Stimulated activated naive CD8-positive, alpha-beta T cell treated with anti-CD3 and anti-CD28 coated beads, Interleukin-15, amount 100 ng/mL, for 72 hours (primary cell): ENCODE data around the gene UBTF.
A peak's percentile ranks its signal among the peaks of the same experiment; 100 is the strongest.

Experiments
- ATAC-seq: fragments of 150-1000 bp; cut with Tn5 transposase; 2 replicates; pipeline ENCODE4 v1.10.0; 2021; ENCODE audit warnings: mild to moderate bottlenecking, moderate library complexity
- DNase-seq, 2 donors: peaks; one replicate each; pipeline ENCODE4 v3.0.0; 2021 to 2022
- H3K27ac Mint-ChIP-seq, 2 donors: one replicate each; pipeline ENCODE4 v1.8.0; 2022; ENCODE audit warnings: mild to moderate bottlenecking in 2 of 2, mixed read lengths in 2 of 2, moderate library complexity in 2 of 2
- H3K27me3 Mint-ChIP-seq: one replicate; pipeline ENCODE4 v1.8.0; 2022; ENCODE audit warnings: mixed read lengths
- H3K4me1 Mint-ChIP-seq: one replicate; pipeline ENCODE4 v1.8.0; 2022; ENCODE audit warnings: mild to moderate bottlenecking, mixed read lengths
- H3K4me3 Mint-ChIP-seq, 2 donors: one replicate each; pipeline ENCODE4 v1.8.0; 2022; ENCODE audit warnings: mild to moderate bottlenecking in 2 of 2, mixed read lengths in 2 of 2, moderate library complexity in 1 of 2
- H3K9me3 Mint-ChIP-seq, 2 donors: one replicate each; pipeline ENCODE4 v1.8.0; 2022; ENCODE audit warnings: mixed read lengths in 2 of 2

Gene UBTF

GRCh38 chr17:44198721-44199552, 20.5 kb downstream of the UBTF start:
- peak; percentile 17 for ATAC-seq
- Mint-ChIP-seq H3K9me3 (no peaks in the 10 kb centered on the region), H3K27ac (peak overlapping the region; percentile 91), H3K4me1 (peaks cover 46% of the 10 kb centered on the region), H3K4me3 (peak overlapping the region; percentile 83 to 87), H3K27me3 (no peaks in the 10 kb centered on the region)
- DNase-seq: peak; percentile 54 to 63

GRCh38 chr17:44197980-44198720, 21.3 kb downstream of the UBTF start:
- peak; percentile 38 to 56 for DNase-seq
- Mint-ChIP-seq H3K27me3 (no peaks in the 10 kb centered on the region), H3K4me3 (peak overlapping the region; percentile 83 to 87), H3K4me1 (peaks cover 38% of the 10 kb centered on the region), H3K9me3 (no peaks in the 10 kb centered on the region), H3K27ac (peak overlapping the region; percentile 91)
- peak; percentile 32 for ATAC-seq

DNA sequence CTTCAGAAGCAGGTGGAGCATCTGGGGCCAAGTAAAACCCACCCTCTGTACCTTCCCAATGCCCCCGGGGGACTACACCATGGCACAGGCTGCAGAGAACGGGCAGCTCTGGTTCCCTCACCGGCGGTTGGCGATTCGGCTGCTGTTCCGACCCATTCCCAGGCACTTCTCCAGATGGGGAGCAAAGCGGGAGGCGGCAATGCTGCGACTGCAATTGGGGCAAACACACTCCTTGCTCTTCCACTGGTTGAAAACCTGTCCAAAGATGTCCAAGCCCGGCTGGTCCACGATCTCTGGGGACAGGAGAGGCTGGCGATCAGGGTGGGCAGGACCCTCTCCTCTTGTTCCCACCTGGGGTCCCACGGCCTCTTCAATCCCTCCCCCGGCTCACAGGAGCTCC, 22.4 kb downstream of the UBTF start:
- Mint-ChIP-seq H3K27ac (peak overlapping the region in 1 of 2 donors; percentile 39), H3K27me3 (no peaks in the 10 kb centered on the region), H3K4me3 (peak overlapping the region in 1 of 2 donors; percentile 83), H3K9me3 (no peaks in the 10 kb centered on the region), H3K4me1 (peaks cover 31% of the 10 kb centered on the region)
- no peak for DNase-seq
- ATAC-seq: no peak

GRCh38 chr17:44193326-44194084, 26.0 kb downstream of the UBTF start:
- Mint-ChIP-seq H3K27ac (peak overlapping the region; percentile 94 to 96), H3K4me3 (no peak overlapping the region), H3K27me3 (no peaks in the 10 kb centered on the region), H3K4me1 (peaks cover 32% of the 10 kb centered on the region), H3K9me3 (no peaks in the 10 kb centered on the region)
- ATAC-seq (no peak), DNase-seq (no peak)

- no peaks in the 10 kb centered on the region for H3K27me3 Mint-ChIP-seq
- H3K27ac Mint-ChIP-seq: peak overlapping the region; percentile 94 to 96
- peaks cover 32% of the 10 kb centered on the region for H3K4me1 Mint-ChIP-seq
- no peaks in the 10 kb centered on the region for H3K9me3 Mint-ChIP-seq
- no peak for ATAC-seq
- H3K4me3 Mint-ChIP-seq: no peak overlapping the region
- DNase-seq: no peak
These were observed 26.7 kb downstream of the UBTF start for GRCh38 chr17:44192750-44193149.

DNA sequence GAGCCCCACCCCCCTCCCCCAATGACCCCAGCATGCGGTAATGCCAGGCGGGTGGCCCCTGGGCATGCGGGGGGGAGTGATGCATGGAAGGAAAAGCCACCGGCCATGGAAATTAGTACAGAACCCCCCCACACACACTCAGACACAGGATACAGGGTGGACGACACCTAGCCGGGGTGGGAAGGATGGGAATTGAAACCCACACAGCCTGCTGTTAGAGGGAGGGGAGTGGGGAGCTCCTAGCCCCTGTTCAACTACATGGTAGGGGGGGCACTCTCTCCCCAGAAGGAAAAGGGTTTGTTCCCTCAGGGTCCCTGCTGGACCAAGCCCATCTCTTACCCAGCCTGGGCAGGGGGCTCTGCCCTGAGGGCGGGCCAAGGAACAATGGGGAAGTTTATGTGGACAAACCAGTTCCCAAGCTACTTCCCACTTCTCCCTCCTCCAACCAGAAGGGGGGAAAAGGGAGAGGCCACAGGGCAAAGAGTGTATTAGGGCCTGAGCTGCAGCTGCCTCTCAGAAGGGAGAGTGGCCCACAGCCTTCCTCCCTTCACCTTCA, 27.5 kb downstream of the UBTF start:
- no peak for ATAC-seq
- Mint-ChIP-seq H3K4me3 (no peak overlapping the region), H3K27me3 (no peaks in the 10 kb centered on the region), H3K27ac (peak overlapping the region in 1 of 2 donors; percentile 34), H3K9me3 (no peaks in the 10 kb centered on the region), H3K4me1 (peaks cover 26% of the 10 kb centered on the region)
- no peak for DNase-seq

- no peak for DNase-seq
- ATAC-seq: no peak
- Mint-ChIP-seq H3K9me3 (no peaks in the 10 kb centered on the region), H3K4me3 (no peak overlapping the region), H3K27ac (peak overlapping the region in 1 of 2 donors; percentile 72), H3K27me3 (no peaks in the 10 kb centered on the region), H3K4me1 (peaks cover 21% of the 10 kb centered on the region)
These were observed 28.1 kb downstream of the UBTF start for GRCh38 chr17:44191369-44191768.

GRCh38 chr17:44190481-44190880, 29.0 kb downstream of the UBTF start:
- no peaks in the 10 kb centered on the region for H3K9me3 Mint-ChIP-seq
- no peak overlapping the region for H3K4me3 Mint-ChIP-seq
- no peak for DNase-seq
- H3K27me3 Mint-ChIP-seq: no peaks in the 10 kb centered on the region
- H3K4me1 Mint-ChIP-seq: peaks cover 24% of the 10 kb centered on the region
- H3K27ac Mint-ChIP-seq: peak overlapping the region in 1 of 2 donors; percentile 38
- ATAC-seq: no peak

- no peak for DNase-seq
- Mint-ChIP-seq H3K27ac (no peak overlapping the region), H3K4me1 (peaks cover 41% of the 10 kb centered on the region), H3K9me3 (no peaks in the 10 kb centered on the region), H3K4me3 (peak overlapping the region; percentile 98 to 99), H3K27me3 (no peaks in the 10 kb centered on the region)
- no peak for ATAC-seq
These were observed 30.7 kb downstream of the UBTF start for GRCh38 chr17:44188576-44189403.

DNA sequence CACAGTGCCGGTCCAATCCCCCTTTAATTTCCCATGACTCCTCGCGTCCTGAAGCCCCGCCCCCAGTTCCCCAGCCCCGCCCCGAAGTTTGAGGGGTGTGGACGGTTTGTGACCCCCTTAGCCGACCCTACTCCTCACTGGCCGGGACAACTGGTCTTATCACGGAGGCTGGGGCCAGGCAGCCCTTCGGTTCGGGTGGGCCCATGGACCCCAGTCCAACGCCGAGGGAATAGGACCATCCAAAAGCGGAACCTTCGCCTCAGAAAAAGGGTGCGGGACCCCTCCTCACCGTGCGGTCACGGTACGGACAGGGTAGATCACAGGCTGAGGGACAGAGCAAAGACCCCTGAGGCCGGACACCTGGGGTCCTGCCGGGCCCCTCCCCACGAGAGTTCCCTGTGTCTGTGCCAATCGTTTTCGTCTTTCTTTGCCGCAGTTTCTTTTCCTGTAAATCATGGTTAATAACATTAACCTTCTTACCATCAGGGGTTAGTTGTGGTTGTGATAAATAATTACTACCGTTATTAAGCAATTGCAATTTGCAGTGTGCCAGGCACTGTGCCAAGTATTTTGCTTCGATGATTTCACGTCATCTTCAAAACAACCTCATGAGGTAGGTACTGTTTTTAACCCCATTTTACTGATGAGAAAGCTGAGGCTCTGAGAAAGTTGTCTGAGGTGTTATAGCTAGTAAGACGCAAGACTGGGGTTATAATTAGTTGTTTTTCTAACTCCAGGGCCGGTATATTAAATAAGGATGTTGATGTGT, 32.2 kb downstream of the UBTF start:
- Mint-ChIP-seq H3K27ac (peak overlapping the region; percentile 99), H3K4me3 (peak overlapping the region; percentile 98 to 99), H3K9me3 (no peaks in the 10 kb centered on the region), H3K27me3 (no peaks in the 10 kb centered on the region), H3K4me1 (peaks cover 48% of the 10 kb centered on the region)
- peak; percentile 68 for ATAC-seq
- DNase-seq: no peak

DNA sequence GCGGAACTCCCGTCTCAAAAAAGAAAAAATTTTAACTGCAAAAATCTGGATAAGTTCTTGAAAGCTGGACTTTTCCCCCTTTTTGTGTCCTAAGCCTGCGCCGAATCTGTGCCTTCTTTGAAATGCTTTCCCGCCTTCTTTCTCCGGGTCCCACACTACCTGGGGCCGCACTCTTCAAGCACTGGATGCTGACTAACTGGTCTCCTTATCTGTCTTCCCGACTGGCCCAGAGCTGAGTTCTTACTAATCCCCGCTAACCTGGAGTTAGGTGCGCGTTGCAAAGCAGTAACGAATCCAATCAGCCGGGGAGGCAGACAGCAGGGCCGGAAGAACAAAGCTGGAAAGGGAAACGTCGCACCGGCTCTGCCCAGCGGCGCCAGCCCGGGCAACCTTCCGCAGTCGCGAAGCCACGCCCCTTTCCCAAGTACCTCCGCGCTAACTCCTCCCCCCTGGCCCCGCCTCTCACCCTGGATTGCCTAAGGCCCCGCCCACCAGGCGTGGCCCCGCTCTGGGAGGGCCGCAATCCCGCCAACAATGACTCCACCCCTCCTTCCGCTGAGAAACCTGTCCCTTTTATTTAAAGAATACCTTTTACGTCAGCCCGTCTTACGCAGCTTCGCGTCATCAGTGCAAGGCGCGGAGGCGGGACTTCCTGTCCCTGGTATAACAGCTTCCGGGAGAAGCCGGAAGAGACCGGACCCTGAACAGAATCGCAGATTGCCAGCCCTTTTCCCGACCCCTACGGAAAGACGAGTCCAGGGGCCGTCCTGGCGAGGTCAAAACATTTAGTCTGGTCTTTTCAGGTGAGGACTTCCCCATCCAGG, 33.0 kb downstream of the UBTF start, which contains the start of gene TMUB2:
TSS of gene TMUB2 (plus strand) at position 666 of the 824 bp plus-strand sequence. CDS start 737 bp downstream, outside the sequence.
- peak; percentile 92 for ATAC-seq

DNA sequence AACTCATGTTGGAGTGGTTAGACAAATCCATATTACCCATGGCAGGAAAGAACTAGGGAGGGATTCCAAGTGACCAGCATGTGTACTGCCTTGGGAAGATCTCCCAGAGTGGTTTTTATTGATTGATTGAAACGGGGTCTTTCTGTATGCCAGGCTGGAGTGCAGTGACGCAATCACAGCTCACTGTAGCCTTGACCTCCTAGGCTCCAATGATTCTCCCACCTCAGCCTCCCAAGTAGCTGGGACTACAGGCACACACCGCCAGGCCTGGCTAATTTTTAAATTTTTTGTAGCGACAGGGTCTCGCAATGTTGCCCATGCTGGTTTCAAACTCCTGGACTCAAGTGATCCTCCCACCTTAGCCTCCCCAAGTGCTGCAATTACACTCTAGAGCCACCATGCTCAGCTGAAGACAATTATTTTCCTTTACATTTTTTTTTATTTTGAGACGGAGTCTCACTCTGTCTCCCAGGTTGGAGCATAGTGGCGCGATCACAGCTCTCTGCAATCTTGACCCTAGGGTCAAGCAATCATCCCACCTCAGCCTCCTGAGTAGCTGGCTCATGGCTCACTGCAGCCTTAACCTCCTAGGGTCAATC, 35.2 kb downstream of the UBTF start:
- Mint-ChIP-seq H3K27ac (peak overlapping the region in 1 of 2 donors; percentile 72), H3K4me3 (peak overlapping the region in 1 of 2 donors; percentile 21), H3K4me1 (peaks cover 48% of the 10 kb centered on the region), H3K27me3 (no peaks in the 10 kb centered on the region), H3K9me3 (no peaks in the 10 kb centered on the region)
- DNase-seq (no peak), ATAC-seq (no peak)

More for the DNA sequence above, 33.0 kb downstream of the UBTF start, which contains the start of gene TMUB2:
- Mint-ChIP-seq H3K4me1 (peaks cover 48% of the 10 kb centered on the region), H3K27me3 (no peaks in the 10 kb centered on the region), H3K27ac (peak within 1 kb of the TSS; percentile 99), H3K9me3 (no peaks in the 10 kb centered on the region), H3K4me3 (peak within 1 kb of the TSS; percentile 98 to 99)
- peak; percentile 99 for DNase-seq

GRCh38 chr17:44183024-44183423, 36.5 kb downstream of the UBTF start:
- no peak overlapping the region for H3K4me3 Mint-ChIP-seq
- DNase-seq: no peak
- no peak for ATAC-seq
- peak overlapping the region in 1 of 2 donors; percentile 27 for H3K27ac Mint-ChIP-seq
- no peaks in the 10 kb centered on the region for H3K27me3 Mint-ChIP-seq
- H3K9me3 Mint-ChIP-seq: no peaks in the 10 kb centered on the region
- H3K4me1 Mint-ChIP-seq: peaks cover 35% of the 10 kb centered on the region
